Stimulated activated CD8-positive, alpha-beta memory T cell treated with anti-CD3 and anti-CD28 coated beads, Interleukin-7, amount 100 ng/mL, for 1 hour (primary cell): Measurements from ENCODE around the gene MFAP5.
"Not testable (repeated sequence)": the region's sequence is repeated elsewhere in the genome, so short reads cannot be mapped to it uniquely, and the experiment has no call there.

Experiments
- DNase-seq, 2 donors: peaks; one replicate each; pipeline ENCODE4 v3.0.0-alpha.2; 2020; ENCODE audit warnings: low read depth in 2 of 2

Gene MFAP5

DNA sequence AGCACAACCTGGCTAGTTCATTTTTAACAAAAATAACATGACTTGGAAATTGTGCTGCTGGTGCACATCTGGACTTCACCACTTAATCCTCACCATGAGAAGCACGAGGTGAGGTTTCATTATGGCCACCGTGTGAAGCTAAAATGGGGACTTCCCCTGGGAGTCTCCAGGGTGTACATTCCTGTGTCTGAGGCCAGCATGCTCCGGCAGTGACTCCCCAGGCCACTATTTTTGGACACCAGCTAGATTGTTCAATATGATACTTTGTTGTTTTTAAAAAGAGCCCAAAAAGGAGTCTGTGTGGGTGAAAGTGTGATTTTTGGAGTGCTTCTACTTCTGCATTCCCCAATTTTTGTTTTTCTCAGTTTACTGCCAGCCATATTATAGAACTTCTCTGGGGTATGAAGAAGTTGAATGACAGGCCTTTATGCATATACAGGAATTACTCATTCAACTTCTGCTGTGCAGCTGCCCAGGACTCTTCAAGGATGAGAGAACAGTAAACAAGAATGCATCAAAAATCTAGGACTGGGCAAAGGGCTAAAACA, 33.1 kb downstream of the MFAP5 start:
- DNase-seq, result no peak

- DNase-seq, result no peak
Measured at GRCh38 chr12:8628731-8629130, 33.9 kb downstream of the MFAP5 start.

- not testable (repeated sequence) for DNase-seq
Measured at GRCh38 chr12:8624750-8625149, 37.9 kb downstream of the MFAP5 start.

- no peak for DNase-seq
Measured at GRCh38 chr12:8622646-8623045, 40.0 kb downstream of the MFAP5 start.

DNA sequence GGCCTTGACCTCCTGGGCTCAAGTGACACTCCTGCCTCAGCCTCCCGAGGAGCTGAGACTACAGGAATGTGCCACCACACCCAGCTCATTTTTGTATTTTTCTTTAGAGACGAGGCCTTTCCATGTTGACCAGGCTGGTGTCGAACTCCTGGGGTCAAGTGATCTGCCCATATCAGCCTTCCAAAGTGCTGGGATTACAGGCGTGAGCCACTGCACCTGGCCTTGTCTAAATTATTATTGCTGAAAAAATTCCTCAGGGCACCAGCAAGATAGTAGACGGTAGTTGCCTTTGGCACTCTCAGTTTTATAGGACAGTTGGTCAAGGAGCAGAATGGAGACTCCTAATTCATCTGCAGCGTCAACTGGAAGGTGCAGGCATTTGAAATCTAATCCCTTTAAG, 47.4 kb downstream of the MFAP5 start:
- DNase-seq, result no peak

- DNase-seq, result not testable (repeated sequence)
Measured at GRCh38 chr12:8613881-8614280, 48.7 kb downstream of the MFAP5 start.

DNA sequence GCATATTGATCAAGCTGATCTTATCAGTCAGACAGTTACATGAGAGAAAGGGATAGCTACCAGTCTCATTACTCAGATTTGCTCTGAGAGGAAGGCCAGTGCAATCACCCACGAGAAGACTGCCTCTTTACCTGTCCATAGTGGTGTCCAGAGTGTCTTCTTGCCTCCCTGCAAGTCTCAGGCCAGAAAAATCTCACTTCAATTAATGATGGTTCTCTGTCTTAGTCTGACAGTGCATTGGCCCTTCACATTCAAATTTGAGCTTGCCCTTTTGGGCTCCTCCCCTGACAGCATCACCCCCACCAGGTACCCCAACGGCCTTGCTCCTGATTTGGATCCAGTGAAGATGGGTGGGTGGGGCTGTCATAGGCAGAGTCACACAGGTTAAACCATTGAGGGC, 50.0 kb downstream of the MFAP5 start, which contains the start of gene AICDA:
TSS of gene AICDA (minus strand) at position 231 of the 400 bp plus-strand sequence. CDS start at position 139, 92 bp downstream.
- DNase-seq, result no peak

DNA sequence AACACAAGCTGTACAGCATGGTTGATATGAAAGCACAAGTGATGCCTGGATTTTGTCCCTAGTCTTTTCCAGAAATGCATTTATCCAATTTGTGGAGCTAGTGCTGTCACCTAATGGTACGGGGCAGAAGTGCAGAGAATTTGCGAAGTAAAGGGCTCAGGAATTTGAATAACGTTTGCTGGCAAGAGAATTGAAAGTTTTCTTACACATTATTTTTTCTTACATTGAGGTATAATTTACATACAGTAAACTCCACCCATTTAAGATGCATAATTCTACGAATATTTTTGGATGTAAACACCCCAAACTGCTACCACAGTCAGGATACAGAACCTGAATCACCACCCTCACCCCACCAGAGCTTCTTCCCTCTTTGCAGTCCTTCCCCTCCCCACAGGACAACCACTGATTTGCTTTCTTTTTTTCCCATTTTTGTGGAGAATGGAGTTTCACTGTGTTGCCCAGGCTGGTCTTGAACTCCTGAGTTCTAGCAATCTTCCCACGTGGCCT, 53.5 kb downstream of the MFAP5 start:
- DNase-seq, result no peak

GRCh38 chr12:8606890-8607289, 55.7 kb downstream of the MFAP5 start:
- no peak for DNase-seq

DNA sequence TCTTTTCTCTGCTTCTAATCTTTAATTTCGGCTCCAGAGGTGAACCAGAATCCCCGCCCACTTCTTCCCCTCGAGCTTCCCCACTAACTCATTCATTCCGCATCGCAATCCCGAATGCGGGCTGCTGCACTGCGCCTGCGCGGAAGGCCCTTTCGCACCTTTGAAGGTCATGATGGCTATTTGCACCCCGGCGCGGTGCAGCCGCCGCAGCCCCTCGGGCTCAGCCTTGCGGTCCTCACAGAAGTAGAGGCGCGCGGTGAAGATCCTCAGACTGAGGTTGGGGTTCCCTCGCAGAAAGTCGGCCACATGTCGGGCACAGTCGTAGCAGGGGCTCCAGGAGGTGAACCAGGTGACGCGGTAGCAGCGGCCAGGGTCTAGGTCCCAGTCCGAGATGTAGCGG, 57.6 kb downstream of the MFAP5 start:
- DNase-seq, result no peak

DNA sequence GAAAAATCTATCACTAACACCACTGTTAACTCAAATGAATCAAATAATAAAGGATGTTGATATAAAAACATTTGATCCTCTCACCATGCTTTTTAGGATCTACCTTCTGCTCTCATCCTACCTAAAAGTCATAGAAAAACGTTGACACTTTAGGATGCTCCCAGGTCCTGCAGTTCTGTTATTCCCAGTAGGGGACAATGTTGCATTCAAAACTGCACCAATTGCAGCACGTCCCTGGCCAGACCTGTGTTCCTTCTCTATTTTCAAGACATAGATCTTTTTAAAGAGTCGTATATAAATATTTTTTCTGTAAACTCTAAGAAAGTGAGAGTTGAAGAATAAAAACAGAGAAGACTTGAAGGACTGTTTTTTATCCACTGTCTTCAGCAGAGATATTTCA, 58.8 kb downstream of the MFAP5 start:
- no peak for DNase-seq

GRCh38 chr12:8603286-8603685, 59.3 kb downstream of the MFAP5 start:
- no peak for DNase-seq

DNA sequence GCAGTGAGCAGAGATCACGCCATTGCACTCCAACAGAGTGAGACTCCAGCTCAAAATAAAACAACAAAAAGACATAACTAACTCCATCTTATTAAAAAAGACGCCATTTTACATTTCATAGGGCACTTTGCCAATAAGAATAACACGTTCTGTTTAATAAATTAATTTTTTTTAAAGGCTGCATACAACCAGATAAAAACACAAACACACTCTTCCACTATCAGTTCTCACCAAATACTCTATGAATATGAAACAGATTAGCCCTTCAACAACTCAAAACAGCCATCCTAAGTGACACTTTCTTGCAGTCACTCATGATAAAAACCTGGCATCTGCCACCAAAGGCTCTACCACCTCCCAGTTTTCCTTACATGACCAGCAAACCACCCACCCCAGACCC, 66.1 kb downstream of the MFAP5 start:
- DNase-seq, result no peak
